H4 (cell line): ENCODE measurements around the gene ITGA7. TPM values are rescaled to one million over a fixed set of nuclear protein-coding genes. Genes with fewer than 3 reads are reported as not detected.

Source experiments
- DNase-seq: peaks from one replicate; pipeline ENCODE4 v3.0.0-alpha.2; 2015; ENCODE audit warnings: low spot score
- total RNA-seq: library from RNA; depleted of rRNA; stranded (reverse); fragments of >200 nt; shearing (Covaris generic); gene quantifications from 2 replicates; pipeline ENCODE4 v1.2.3, GENCODE V29; 2014; rRNA removed

ITGA7 gene
- 0.88 and 1.2 TPM in 2 replicates for total RNA-seq

- DNase-seq = no peak
Measured at GRCh38 chr12:55707841-55708694, at the start of gene ITGA7. Gene ITGA7 (minus strand): TSS chr12:55707904. CDS start chr12:55707682, 222 bp downstream.

GRCh38 chr12:55755246-55755645, 47.5 kb upstream of the ITGA7 start:
- no peak for DNase-seq

GRCh38 chr12:55748230-55748993, 40.7 kb upstream of the ITGA7 start:
- DNase-seq = no peak

- no peak for DNase-seq
Measured at GRCh38 chr12:55746913-55747231, 39.2 kb upstream of the ITGA7 start.

GRCh38 chr12:55746174-55746912, 38.6 kb upstream of the ITGA7 start:
- DNase-seq = no peak

- DNase-seq = no peak
Measured at GRCh38 chr12:55745361-55746173, 37.9 kb upstream of the ITGA7 start.

- DNase-seq = no peak
Measured at GRCh38 chr12:55744340-55745030, 36.8 kb upstream of the ITGA7 start.

- DNase-seq = peak; percentile 67
Measured at GRCh38 chr12:55743406-55744339, 36.0 kb upstream of the ITGA7 start.

- DNase-seq = peak; percentile 74
Measured at GRCh38 chr12:55742719-55743405, 35.2 kb upstream of the ITGA7 start, which contains the start of gene GDF11. Gene GDF11 (plus strand): TSS chr12:55743122. CDS start chr12:55743317, 195 bp downstream.

- DNase-seq = no peak
Measured at GRCh38 chr12:55741931-55742680, 34.4 kb upstream of the ITGA7 start.

- DNase-seq = no peak
Measured at GRCh38 chr12:55739025-55739378, 31.3 kb upstream of the ITGA7 start.

- DNase-seq = peak; percentile 82
Measured at GRCh38 chr12:55738123-55739024, 30.7 kb upstream of the ITGA7 start.

- no peak for DNase-seq
Measured at GRCh38 chr12:55737581-55738122, 29.9 kb upstream of the ITGA7 start.

- DNase-seq = peak; percentile 80
Measured at GRCh38 chr12:55736780-55737580, 29.3 kb upstream of the ITGA7 start.

- DNase-seq = no peak
Measured at GRCh38 chr12:55736076-55736475, 28.4 kb upstream of the ITGA7 start.

- DNase-seq = no peak
Measured at GRCh38 chr12:55734595-55734994, 26.9 kb upstream of the ITGA7 start.
